ENCODE data around the gene CREB3.

GRCh38 chr9:35684921-35685320 is 47.5 kb upstream of the CREB3 start:
- TF ChIP-seq POLR2A (IDR thresholded peaks at IDR 0.05; ENCODE audit: low read length) (no peak), REST (IDR thresholded peaks at IDR 0.05) (no peak), RAD21 (conservative IDR thresholded peaks at IDR 0.05 in 1 of 2, IDR thresholded peaks at IDR 0.05 in 1 of 2) (no peak), NPAS2 (CRISPR knock-in tag; IDR thresholded peaks at IDR 0.05; ENCODE audit: borderline replicate concordance) (no peak), SREBF2 (IDR thresholded peaks at IDR 0.05) (no peak), CTCF (IDR thresholded peaks at IDR 0.05) (no peak), GATA3 (IDR thresholded peaks at IDR 0.05; ENCODE audit: borderline replicate concordance) (no peak)
- TF ChIP-seq, protein P1, sequence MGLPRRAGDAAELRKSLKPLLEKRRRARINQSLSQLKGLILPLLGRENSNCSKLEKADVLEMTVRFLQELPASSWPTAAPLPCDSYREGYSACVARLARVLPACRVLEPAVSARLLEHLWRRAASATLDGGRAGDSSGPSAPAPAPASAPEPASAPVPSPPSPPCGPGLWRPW (IDR thresholded peaks at IDR 0.05) = no peak

Data from A549 (cell line).